ENCODE measurements around the gene PARK7.

DNA sequence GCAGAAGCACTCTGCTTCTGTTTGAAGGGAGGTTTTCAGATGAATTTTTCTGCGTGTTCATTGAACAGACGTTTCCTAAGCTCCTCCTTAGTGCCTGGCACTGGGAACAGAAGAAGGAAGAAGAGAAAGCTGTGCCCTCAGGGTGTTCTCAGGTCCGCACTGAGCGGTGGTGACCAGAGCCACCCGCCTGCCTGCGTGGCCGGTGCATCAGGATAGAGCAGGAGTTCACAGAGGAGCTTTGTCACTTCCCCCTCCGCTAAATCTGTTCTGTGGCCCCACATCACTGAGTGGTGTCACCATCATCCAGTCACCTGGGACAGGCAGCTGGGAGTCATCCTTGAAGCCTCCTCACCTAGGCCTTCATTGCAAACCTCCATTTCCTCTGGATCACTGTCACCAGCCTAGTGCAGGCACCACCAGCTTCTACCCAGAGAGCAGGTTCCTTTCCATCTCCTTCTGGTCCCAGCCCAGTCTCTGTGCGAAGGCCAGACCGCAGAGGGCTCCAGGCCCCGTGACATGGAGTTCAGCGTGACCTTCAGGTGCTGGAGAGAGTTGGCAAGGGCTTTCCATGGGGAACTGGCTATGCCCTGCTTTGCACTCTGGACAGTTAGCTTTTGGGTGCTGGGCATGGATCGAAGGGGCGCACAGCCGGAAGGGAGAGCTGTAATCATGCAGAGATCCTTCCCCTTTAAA, 21.7 kb downstream of the PARK7 start:
- TF ChIP-seq, protein P1, sequence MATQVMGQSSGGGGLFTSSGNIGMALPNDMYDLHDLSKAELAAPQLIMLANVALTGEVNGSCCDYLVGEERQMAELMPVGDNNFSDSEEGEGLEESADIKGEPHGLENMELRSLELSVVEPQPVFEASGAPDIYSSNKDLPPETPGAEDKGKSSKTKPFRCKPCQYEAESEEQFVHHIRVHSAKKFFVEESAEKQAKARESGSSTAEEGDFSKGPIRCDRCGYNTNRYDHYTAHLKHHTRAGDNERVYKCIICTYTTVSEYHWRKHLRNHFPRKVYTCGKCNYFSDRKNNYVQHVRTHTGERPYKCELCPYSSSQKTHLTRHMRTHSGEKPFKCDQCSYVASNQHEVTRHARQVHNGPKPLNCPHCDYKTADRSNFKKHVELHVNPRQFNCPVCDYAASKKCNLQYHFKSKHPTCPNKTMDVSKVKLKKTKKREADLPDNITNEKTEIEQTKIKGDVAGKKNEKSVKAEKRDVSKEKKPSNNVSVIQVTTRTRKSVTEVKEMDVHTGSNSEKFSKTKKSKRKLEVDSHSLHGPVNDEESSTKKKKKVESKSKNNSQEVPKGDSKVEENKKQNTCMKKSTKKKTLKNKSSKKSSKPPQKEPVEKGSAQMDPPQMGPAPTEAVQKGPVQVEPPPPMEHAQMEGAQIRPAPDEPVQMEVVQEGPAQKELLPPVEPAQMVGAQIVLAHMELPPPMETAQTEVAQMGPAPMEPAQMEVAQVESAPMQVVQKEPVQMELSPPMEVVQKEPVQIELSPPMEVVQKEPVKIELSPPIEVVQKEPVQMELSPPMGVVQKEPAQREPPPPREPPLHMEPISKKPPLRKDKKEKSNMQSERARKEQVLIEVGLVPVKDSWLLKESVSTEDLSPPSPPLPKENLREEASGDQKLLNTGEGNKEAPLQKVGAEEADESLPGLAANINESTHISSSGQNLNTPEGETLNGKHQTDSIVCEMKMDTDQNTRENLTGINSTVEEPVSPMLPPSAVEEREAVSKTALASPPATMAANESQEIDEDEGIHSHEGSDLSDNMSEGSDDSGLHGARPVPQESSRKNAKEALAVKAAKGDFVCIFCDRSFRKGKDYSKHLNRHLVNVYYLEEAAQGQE (IDR thresholded peaks at IDR 0.05) = no peak
- TF ChIP-seq RCOR1 (IDR thresholded peaks at IDR 0.05; ENCODE audit: low read depth, low read length) (no peak), MAZ (IDR thresholded peaks at IDR 0.05; ENCODE audit: borderline replicate concordance, low read depth, low read length) (no peak), POLR2A (IDR thresholded peaks at IDR 0.05; ENCODE audit: low read length) (no peak), RNF2 (IDR thresholded peaks at IDR 0.05; ENCODE audit: borderline replicate concordance, low read depth) (no peak), RAD21 (conservative IDR thresholded peaks at IDR 0.05 in 1 of 2, IDR thresholded peaks at IDR 0.05 in 1 of 2) (no peak), CEBPB (IDR thresholded peaks at IDR 0.05) (no peak), JUN (IDR thresholded peaks at IDR 0.05) (no peak), BHLHE40 (IDR thresholded peaks at IDR 0.05; ENCODE audit: low read depth, low read length) (no peak), EP300 (IDR thresholded peaks at IDR 0.05) (no peak), CHD4 (IDR thresholded peaks at IDR 0.05; ENCODE audit: borderline replicate concordance) (no peak)
- TF ChIP-seq, protein P2, sequence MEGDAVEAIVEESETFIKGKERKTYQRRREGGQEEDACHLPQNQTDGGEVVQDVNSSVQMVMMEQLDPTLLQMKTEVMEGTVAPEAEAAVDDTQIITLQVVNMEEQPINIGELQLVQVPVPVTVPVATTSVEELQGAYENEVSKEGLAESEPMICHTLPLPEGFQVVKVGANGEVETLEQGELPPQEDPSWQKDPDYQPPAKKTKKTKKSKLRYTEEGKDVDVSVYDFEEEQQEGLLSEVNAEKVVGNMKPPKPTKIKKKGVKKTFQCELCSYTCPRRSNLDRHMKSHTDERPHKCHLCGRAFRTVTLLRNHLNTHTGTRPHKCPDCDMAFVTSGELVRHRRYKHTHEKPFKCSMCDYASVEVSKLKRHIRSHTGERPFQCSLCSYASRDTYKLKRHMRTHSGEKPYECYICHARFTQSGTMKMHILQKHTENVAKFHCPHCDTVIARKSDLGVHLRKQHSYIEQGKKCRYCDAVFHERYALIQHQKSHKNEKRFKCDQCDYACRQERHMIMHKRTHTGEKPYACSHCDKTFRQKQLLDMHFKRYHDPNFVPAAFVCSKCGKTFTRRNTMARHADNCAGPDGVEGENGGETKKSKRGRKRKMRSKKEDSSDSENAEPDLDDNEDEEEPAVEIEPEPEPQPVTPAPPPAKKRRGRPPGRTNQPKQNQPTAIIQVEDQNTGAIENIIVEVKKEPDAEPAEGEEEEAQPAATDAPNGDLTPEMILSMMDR (IDR thresholded peaks at IDR 0.05) = no peak
- TF ChIP-seq, protein P3, sequence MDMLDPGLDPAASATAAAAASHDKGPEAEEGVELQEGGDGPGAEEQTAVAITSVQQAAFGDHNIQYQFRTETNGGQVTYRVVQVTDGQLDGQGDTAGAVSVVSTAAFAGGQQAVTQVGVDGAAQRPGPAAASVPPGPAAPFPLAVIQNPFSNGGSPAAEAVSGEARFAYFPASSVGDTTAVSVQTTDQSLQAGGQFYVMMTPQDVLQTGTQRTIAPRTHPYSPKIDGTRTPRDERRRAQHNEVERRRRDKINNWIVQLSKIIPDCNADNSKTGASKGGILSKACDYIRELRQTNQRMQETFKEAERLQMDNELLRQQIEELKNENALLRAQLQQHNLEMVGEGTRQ (IDR thresholded peaks at IDR 0.05) = no peak

All from A549 (cell line).